Measurements from ENCODE around the gene CES4A. TPM values are rescaled to one million over a fixed set of nuclear protein-coding genes. Genes with fewer than 3 reads are reported as not detected.
"Not testable (repeated sequence)": the region's sequence is repeated elsewhere in the genome, so short reads cannot be mapped to it uniquely, and the experiment has no call there.

CES4A gene
- total RNA-seq, 1 donor from 2014 or later, result 14.8 TPM

- H3K36me3 ChIP-seq, result no peaks in the 10 kb centered on the region
- DNase-seq, result no peak
Observed at GRCh38 chr16:66968847-66969246, 19.5 kb upstream of the CES4A start.

DNA sequence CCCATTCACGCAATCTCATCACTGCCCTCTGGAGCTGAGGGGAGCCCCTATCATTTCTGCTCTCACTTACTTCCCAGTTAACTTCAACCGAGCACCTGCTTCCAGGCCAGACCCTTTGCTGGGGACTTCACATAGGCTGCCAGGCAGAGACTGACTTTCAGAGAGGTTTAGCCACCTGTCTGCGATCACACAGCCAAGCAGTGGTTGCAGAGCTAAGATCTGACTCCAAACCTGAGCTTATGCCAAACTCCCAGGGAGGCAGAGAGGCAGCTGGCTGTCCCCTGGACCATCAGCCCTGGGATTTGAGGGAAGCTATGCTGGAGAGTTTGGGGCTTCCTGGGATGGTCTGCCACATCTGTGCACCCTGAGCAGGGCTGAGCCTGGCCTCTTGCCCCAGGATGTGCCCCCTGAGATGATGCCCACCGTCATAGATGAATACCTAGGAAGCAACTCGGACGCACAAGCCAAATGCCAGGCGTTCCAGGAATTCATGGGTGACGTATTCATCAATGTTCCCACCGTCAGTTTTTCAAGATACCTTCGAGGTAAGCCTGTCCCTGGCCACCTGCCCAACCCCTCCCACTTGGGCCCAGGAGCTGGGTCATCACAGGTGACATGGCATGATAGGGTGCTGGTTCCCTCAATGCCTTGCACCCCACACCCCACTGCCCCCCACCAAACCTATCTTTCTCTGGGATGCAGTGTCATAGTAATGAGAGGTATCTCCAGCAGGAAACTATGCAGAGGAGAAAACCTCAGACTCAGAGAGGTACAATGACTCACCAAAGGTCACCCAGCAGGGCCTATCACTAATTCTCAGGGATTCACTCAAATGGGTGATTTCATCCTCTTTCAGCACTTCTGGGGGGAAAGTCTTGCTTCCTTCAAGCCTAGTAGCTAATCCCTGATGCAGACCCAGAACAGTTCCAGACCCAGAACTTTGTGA lies 17.3 kb upstream of the CES4A start:
- intact Hi-C loops (cut with DNase I), result loop anchor here (10.0 kb wide), 1 partner anchor 184 kb away; the partner anchor contains the start of genes B3GNT9, FBXL8 and TRADD
- H3K4me3 ChIP-seq, result no peak overlapping the region
- DNase-seq (no peak), ATAC-seq (no peak)
- no peak overlapping the region for H3K27ac ChIP-seq
- no peaks in the 10 kb centered on the region for H3K36me3 ChIP-seq
- H3K27me3 ChIP-seq (ENCODE audit: low read depth), result no peaks in the 10 kb centered on the region
- no peak for TF ChIP-seq CTCF (IDR thresholded peaks at IDR 0.05)
- no peaks in the 10 kb centered on the region for H3K9me3 ChIP-seq
- H3K4me1 ChIP-seq, result no peaks in the 10 kb centered on the region

More at GRCh38 chr16:66968847-66969246, 19.5 kb upstream of the CES4A start:
- Histone ChIP-seq H3K4me3 (no peak overlapping the region), H3K27ac (no peak overlapping the region), H3K27me3 (ENCODE audit: low read depth) (no peaks in the 10 kb centered on the region), H3K4me1 (no peaks in the 10 kb centered on the region), H3K9me3 (no peaks in the 10 kb centered on the region)
- no peak for ATAC-seq
- intact Hi-C loops (cut with DNase I), result no loop called here
- no peak for TF ChIP-seq CTCF (IDR thresholded peaks at IDR 0.05)

GRCh38 chr16:66972983-66973382 lies 15.4 kb upstream of the CES4A start:
- Histone ChIP-seq H3K9me3 (no peaks in the 10 kb centered on the region), H3K4me1 (peaks cover 4% of the 10 kb centered on the region), H3K4me3 (no peak overlapping the region), H3K27me3 (ENCODE audit: low read depth) (no peaks in the 10 kb centered on the region), H3K36me3 (no peaks in the 10 kb centered on the region), H3K27ac (no peak overlapping the region)
- intact Hi-C loops (cut with DNase I), result loop anchor here (10.0 kb wide), 1 partner anchor 182 kb away; the partner anchor contains the start of genes B3GNT9, FBXL8 and TRADD
- DNase-seq (peak; percentile 46), ATAC-seq (no peak)
- no peak for TF ChIP-seq CTCF (IDR thresholded peaks at IDR 0.05)

DNA sequence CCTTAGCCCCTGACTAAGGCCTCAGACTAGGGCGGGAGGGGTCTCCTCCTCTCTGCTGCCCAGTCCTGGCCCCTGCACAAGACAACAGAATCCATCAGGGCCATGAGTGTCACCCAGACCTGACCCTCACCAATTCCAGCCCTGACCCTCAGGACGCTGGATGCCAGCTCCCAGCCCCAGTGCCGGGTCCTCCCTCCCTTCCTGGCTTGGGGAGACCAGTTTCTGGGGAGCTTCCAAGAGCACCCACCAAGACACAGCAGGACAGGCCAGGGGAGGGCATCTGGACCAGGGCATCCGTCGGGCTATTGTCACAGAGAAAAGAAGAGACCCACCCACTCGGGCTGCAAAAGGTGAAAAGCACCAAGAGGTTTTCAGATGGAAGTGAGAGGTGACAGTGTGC lies 14.7 kb upstream of the CES4A start:
- TF ChIP-seq CTCF (IDR thresholded peaks at IDR 0.05), result no peak
- Histone ChIP-seq H3K27ac (no peak overlapping the region), H3K36me3 (no peaks in the 10 kb centered on the region), H3K9me3 (no peaks in the 10 kb centered on the region), H3K27me3 (ENCODE audit: low read depth) (no peaks in the 10 kb centered on the region), H3K4me1 (peaks cover 11% of the 10 kb centered on the region), H3K4me3 (no peak overlapping the region)
- DNase-seq (no peak), ATAC-seq (no peak)
- intact Hi-C loops (cut with DNase I), result loop anchor here (10.0 kb wide), 1 partner anchor 181 kb away; the partner anchor contains the start of genes B3GNT9, FBXL8 and TRADD

DNA sequence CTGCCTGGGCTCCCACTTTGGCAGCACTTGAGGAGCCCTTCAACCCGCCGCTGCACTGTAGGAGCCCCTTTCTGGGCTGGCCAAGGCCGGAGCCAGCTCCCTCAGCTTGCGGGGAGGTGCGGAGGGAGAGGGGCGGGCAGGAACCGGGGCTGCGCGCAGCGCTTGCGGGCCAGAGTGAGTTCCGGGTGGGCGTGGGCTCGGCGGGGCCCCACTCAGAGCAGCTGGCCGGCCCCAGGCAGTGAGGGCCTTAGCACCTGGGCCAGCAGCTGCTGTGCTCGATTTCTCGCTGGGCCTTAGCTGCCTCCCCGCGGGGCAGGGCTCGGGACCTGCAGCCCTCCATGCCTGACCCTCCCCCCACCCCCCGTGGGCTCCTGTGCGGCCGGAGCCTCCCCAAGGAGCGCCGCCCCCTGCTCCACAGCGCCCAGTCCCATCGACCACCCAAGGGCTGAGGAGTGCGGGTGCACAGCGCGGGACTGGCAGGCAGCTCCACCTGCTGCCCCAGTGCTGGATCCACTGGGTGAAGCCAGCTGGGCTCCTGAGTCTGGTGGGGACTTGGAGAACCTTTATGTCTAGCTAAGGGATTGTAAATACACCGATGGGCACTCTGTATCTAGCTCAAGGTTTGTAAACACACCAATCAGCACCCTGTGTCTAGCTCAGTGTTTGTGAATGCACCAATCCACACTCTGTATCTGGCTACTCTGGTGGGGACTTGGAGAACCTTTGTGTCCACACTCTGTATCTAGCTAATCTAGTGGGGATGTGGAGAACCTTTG lies 14.0 kb upstream of the CES4A start:
- ATAC-seq; H3K9me3 ChIP-seq; DNase-seq; H3K27ac ChIP-seq; H3K36me3 ChIP-seq; H3K4me3 ChIP-seq; H3K27me3 ChIP-seq (ENCODE audit: low read depth): not testable (repeated sequence)
- H3K4me1 ChIP-seq, result peaks cover 12% of the 10 kb centered on the region
- intact Hi-C loops (cut with DNase I), result loop anchor here (10.0 kb wide), 1 partner anchor 180 kb away; the partner anchor contains the start of genes B3GNT9, FBXL8 and TRADD

- H3K9me3 ChIP-seq; H3K4me3 ChIP-seq; ATAC-seq; H3K27me3 ChIP-seq (ENCODE audit: low read depth); H3K27ac ChIP-seq; H3K36me3 ChIP-seq; DNase-seq: not testable (repeated sequence)
- intact Hi-C loops (cut with DNase I), result loop anchor here (10.0 kb wide), 1 partner anchor 180 kb away; the partner anchor contains the start of genes B3GNT9, FBXL8 and TRADD
- H3K4me1 ChIP-seq, result peaks cover 12% of the 10 kb centered on the region
Observed at GRCh38 chr16:66974932-66975246, 13.5 kb upstream of the CES4A start.

Measured in lower lobe of right lung (tissue), 2 donors.